Uterus (tissue), 2 donors: ENCODE measurements around the gene ZDHHC7.

ENCODE experiments used
- POLR2A ChIP-seq, 2 donors: fragments of 450-650 bp; IDR thresholded peaks; one replicate each; pipeline ENCODE4 v1.6.1; 2016; ENCODE audit warnings: antibody characterized with exemption in 2 of 2, mild to moderate bottlenecking in 1 of 2, moderate library complexity in 1 of 2
- TF ChIP-seq, protein P1 (sequence below), 4 experiments: fragments of 200-600 bp in 2 of 4; fragments of 450-650 bp in 2 of 4; sonication (generic) in 2 of 4; IDR thresholded peaks; one replicate each; pipeline ENCODE4 v1.5.1; 2016 to 2019; ENCODE audit warnings: antibody characterized with exemption in 4 of 4, mild to moderate bottlenecking in 2 of 4, moderate library complexity in 1 of 4

DNA sequence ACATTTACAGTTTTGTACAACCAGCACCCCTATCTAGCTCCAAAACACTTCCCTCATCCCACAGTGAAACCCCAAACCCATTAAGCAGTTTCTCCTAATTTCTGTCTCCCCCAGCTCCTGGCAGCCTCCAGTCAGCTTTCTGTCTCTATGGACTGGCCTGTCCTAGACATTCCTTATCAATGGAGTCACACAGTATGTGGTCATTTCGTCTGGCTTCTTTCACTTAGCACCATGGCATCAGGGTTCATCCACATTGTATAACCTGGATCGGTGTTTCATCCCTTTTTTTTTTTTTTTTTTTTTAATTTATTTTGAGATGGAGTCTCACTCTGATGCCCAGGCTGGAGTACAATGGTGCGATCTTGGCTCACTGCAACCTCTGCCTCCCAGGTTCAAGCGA is 68.5 kb downstream of the ZDHHC7 start:
- TF ChIP-seq POLR2A (IDR thresholded peaks at IDR 0.05): no peak
- TF ChIP-seq, protein P1, sequence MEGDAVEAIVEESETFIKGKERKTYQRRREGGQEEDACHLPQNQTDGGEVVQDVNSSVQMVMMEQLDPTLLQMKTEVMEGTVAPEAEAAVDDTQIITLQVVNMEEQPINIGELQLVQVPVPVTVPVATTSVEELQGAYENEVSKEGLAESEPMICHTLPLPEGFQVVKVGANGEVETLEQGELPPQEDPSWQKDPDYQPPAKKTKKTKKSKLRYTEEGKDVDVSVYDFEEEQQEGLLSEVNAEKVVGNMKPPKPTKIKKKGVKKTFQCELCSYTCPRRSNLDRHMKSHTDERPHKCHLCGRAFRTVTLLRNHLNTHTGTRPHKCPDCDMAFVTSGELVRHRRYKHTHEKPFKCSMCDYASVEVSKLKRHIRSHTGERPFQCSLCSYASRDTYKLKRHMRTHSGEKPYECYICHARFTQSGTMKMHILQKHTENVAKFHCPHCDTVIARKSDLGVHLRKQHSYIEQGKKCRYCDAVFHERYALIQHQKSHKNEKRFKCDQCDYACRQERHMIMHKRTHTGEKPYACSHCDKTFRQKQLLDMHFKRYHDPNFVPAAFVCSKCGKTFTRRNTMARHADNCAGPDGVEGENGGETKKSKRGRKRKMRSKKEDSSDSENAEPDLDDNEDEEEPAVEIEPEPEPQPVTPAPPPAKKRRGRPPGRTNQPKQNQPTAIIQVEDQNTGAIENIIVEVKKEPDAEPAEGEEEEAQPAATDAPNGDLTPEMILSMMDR (IDR thresholded peaks at IDR 0.05): no peak
